HepG2 (cell line): ENCODE results near the gene SETD1B. TPM values are rescaled to one million over a fixed set of nuclear protein-coding genes. Genes with fewer than 3 reads are reported as not detected.

Experiments
- ATF2 ChIP-seq: sonication (generic); formaldehyde crosslinking; IDR thresholded peaks from 2 replicates; pipeline ENCODE4 v1.4.0; 2020; ENCODE audit warnings: missing genetic modification reagents
- BCL3 ChIP-seq: sonication (generic); formaldehyde crosslinking; IDR thresholded peaks from 2 replicates; pipeline ENCODE4 v1.5.1; 2020; ENCODE audit warnings: mild to moderate bottlenecking, missing genetic modification reagents, moderate library complexity
- EP300 ChIP-seq, 3 experiments: sonication (generic) in 1 of 3; formaldehyde crosslinking in 1 of 3; IDR thresholded peaks; 2 replicates each; pipeline versions ENCODE4 v1.5.1 to v1.6.1; 2011 to 2020; ENCODE audit warnings: low read depth in 2 of 3, low read length in 2 of 3, borderline replicate concordance in 1 of 3, improper control_type of control experiment in 1 of 3, mild to moderate bottlenecking in 1 of 3, missing genetic modification reagents in 1 of 3, moderate library complexity in 1 of 3
- KLF11 ChIP-seq: IDR thresholded peaks from 2 replicates; pipeline ENCODE4 v1.6.1; 2016; ENCODE audit warnings: missing compliant biosample characterization
- KLF6 ChIP-seq: IDR thresholded peaks from 2 replicates; pipeline ENCODE4 v1.8.0; 2016; ENCODE audit warnings: missing biosample characterization, missing genetic modification reagents
- MXD3 ChIP-seq: IDR thresholded peaks from 2 replicates; pipeline ENCODE4 v1.6.1; 2016; ENCODE audit warnings: mild to moderate bottlenecking, missing biosample characterization, missing genetic modification reagents
- NR2F6 ChIP-seq, 2 experiments: IDR thresholded peaks; 2 replicates each; pipeline ENCODE4 v1.6.1; 2016; ENCODE audit warnings: antibody characterized with exemption in 1 of 2, mild to moderate bottlenecking in 1 of 2
- RBM22 ChIP-seq: fragments of 200-400 bp; formaldehyde crosslinking; optimal IDR thresholded peaks from 2 replicates; pipeline ENCODE3; 2017; ENCODE audit warnings: mild to moderate bottlenecking, low read length, moderate library complexity
- YEATS4 ChIP-seq: sonication (generic); formaldehyde crosslinking; IDR thresholded peaks from 2 replicates; pipeline ENCODE4 v1.4.0; 2020; ENCODE audit warnings: missing genetic modification reagents, borderline replicate concordance
- ZBTB34 ChIP-seq: sonication (generic); formaldehyde crosslinking; IDR thresholded peaks from 2 replicates; pipeline ENCODE4 v1.8.0; 2022; ENCODE audit warnings: mild to moderate bottlenecking, missing genetic modification reagents
- ZFP91 ChIP-seq: sonication (generic); formaldehyde crosslinking; IDR thresholded peaks from 2 replicates; pipeline ENCODE4 v1.9.0; 2022; ENCODE audit warnings: missing genetic modification reagents, mild to moderate bottlenecking, borderline replicate concordance
- ZNF281 ChIP-seq: sonication (generic); formaldehyde crosslinking; IDR thresholded peaks from 2 replicates; pipeline ENCODE4 v1.4.0; 2020; ENCODE audit warnings: missing genetic modification reagents, borderline replicate concordance
- ZNF770 ChIP-seq: sonication (generic); formaldehyde crosslinking; IDR thresholded peaks from 2 replicates; pipeline ENCODE4 v1.5.0; 2020; ENCODE audit warnings: mild to moderate bottlenecking, missing genetic modification reagents
- ZNF775 ChIP-seq: sonication (generic); formaldehyde crosslinking; IDR thresholded peaks from 2 replicates; pipeline ENCODE4 v1.4.0; 2020; ENCODE audit warnings: missing genetic modification reagents, mild to moderate bottlenecking, moderate library complexity, borderline replicate concordance
- polyA plus RNA-seq, 8 experiments: library from polyadenylated mRNA; depleted of rRNA in 3 of 8; stranded (reverse) in 7 of 8; unstranded in 1 of 8; fragments of >200 nt; fragmentation: Illumina TruSeq in 4 of 8; extraction: Trizol in 4 of 8; gene quantifications; 2 replicates each; pipeline versions ENCODE4 v1.2.1 to v1.2.3, GENCODE V29; 2011 to 2016; ENCODE audit warnings: low read depth in 4 of 8, missing spikeins in 1 of 8, mixed read lengths in 1 of 8; ENCODE audit not compliant: insufficient read depth in 1 of 8
- total RNA-seq, 5 experiments: library from RNA; depleted of rRNA; stranded (reverse); fragments of >200 nt; fragmentation: Illumina TruSeq; extraction: Trizol; gene quantifications; 2 replicates each; pipeline ENCODE4 v1.2.3, GENCODE V29; 2016; ENCODE audit warnings: low read depth in 1 of 5

SETD1B gene
- total and polyA plus RNA-seq, 2 of the 13 experiments (the other 11 are each of a cell fraction or from before 2014, with no cell fraction given) = 1.1 to 1.4 TPM

- TF ChIP-seq ZFP91 (peak; percentile 66; the same call in 1 of the 2 replicates), EP300 (IDR thresholded peaks at IDR 0.05; ENCODE audit: low read depth in 2 of 2, low read length in 2 of 2) (0 out of 4 replicates have a peak, but pooled peaks of 1 of the 2 experiments have one; percentile 5), EP300 (CRISPR knock-in tag; IDR thresholded peaks at IDR 0.05; ENCODE audit: borderline replicate concordance) (no peak), NR2F6 (IDR thresholded peaks at IDR 0.05) (no peak), NR2F6 (CRISPR knock-in tag; IDR thresholded peaks at IDR 0.05) (peak; percentile 25; the same call in 1 of the 2 replicates), ZNF775 (0 out of 2 replicates have a peak, but pooled peaks have one; percentile 18), BCL3 (no peak), KLF6 (CRISPR knock-in tag) (peak; percentile 73; the same call in 1 of the 2 replicates), RBM22 (no peak), ZBTB34 (CRISPR knock-in tag) (no peak), MXD3 (peak; percentile 51; the same call in 1 of the 2 replicates), ZNF281 (peak; percentile 79; the same call in 1 of the 2 replicates), ATF2 (0 out of 2 replicates have a peak, but pooled peaks have one; percentile 4), KLF11 (CRISPR knock-in tag) (no peak), ZNF770 (CRISPR knock-in tag) (0 out of 2 replicates have a peak, but pooled peaks have one; percentile 42), YEATS4 (CRISPR knock-in tag) (0 out of 2 replicates have a peak, but pooled peaks have one; percentile 33)
Observed at GRCh38 chr12:121811434-121812319, 7.9 kb downstream of the SETD1B start (continued).
